H9 (cell line): ENCODE measurements around the gene TIMM22. TPM values are rescaled to one million over a fixed set of nuclear protein-coding genes. Genes with fewer than 3 reads are reported as not detected.

Experiments
- DNase-seq: peaks from one replicate; pipeline ENCODE4 v3.0.0-alpha.2; 2017
- H2AFZ ChIP-seq: one replicate; pipeline ENCODE4 v1.6.1; 2013; ENCODE audit warnings: mild to moderate bottlenecking, low read length, control low read depth, moderate library complexity
- H2AK5ac ChIP-seq: 2 replicates; pipeline ENCODE4 v1.6.1; 2013; ENCODE audit warnings: low read length, control low read depth, mixed read lengths; ENCODE audit not compliant: insufficient read length
- H2BK120ac ChIP-seq: one replicate; pipeline ENCODE4 v1.6.1; 2013; ENCODE audit warnings: low read depth, mild to moderate bottlenecking, low read length, control low read depth, inconsistent platforms; ENCODE audit not compliant: poor library complexity, severe bottlenecking
- H2BK12ac ChIP-seq: 2 replicates; pipeline ENCODE4 v1.6.1; 2013; ENCODE audit warnings: low read length, control low read depth, mixed read lengths, low read depth; ENCODE audit not compliant: insufficient read length
- H2BK15ac ChIP-seq: 2 replicates; pipeline ENCODE4 v1.6.1; 2013; ENCODE audit warnings: low read depth, low read length, control low read depth
- H2BK20ac ChIP-seq: one replicate; pipeline ENCODE4 v1.6.1; 2013; ENCODE audit warnings: low read depth, mild to moderate bottlenecking, low read length, control low read depth, inconsistent platforms; ENCODE audit not compliant: poor library complexity, severe bottlenecking
- H2BK5ac ChIP-seq: 2 replicates; pipeline ENCODE4 v1.6.1; 2013; ENCODE audit warnings: low read length, control low read depth, mixed read lengths; ENCODE audit not compliant: insufficient read length
- H3K14ac ChIP-seq: 2 replicates; pipeline ENCODE4 v1.6.1; 2013; ENCODE audit warnings: low read length, control low read depth; ENCODE audit not compliant: insufficient read depth
- H3K18ac ChIP-seq: 2 replicates; pipeline ENCODE4 v1.6.1; 2013; ENCODE audit warnings: low read depth, mild to moderate bottlenecking, mixed read lengths, low read length, control low read depth; ENCODE audit not compliant: insufficient read length
- H3K23ac ChIP-seq: 2 replicates; pipeline ENCODE4 v1.6.1; 2013; ENCODE audit warnings: low read length, control low read depth, mixed read lengths, low read depth; ENCODE audit not compliant: insufficient read length
- H3K23me2 ChIP-seq: 2 replicates; pipeline ENCODE4 v1.6.1; 2013; ENCODE audit warnings: low read depth, mild to moderate bottlenecking, mixed read lengths, low read length, control low read depth; ENCODE audit not compliant: insufficient read length, poor library complexity, severe bottlenecking
- H3K27ac ChIP-seq: 2 replicates; pipeline ENCODE4 v1.5.1; 2013; ENCODE audit warnings: low read length, control low read depth, mixed read lengths, low read depth; ENCODE audit not compliant: insufficient read length
- H3K27me3 ChIP-seq: 2 replicates; pipeline ENCODE4 v1.6.1; 2013; ENCODE audit warnings: low read length, control low read depth, inconsistent platforms; ENCODE audit not compliant: insufficient read depth
- H3K4ac ChIP-seq: 2 replicates; pipeline ENCODE4 v1.6.1; 2013; ENCODE audit warnings: low read depth, mild to moderate bottlenecking, control low read depth, inconsistent platforms, low read length, moderate library complexity
- H3K4me1 ChIP-seq: 2 replicates; pipeline ENCODE4 v1.6.1; 2013; ENCODE audit warnings: low read length, control low read depth, inconsistent platforms; ENCODE audit not compliant: insufficient read depth
- H3K4me2 ChIP-seq: 2 replicates; pipeline ENCODE4 v1.6.1; 2013; ENCODE audit warnings: low read length, control low read depth, mixed read lengths; ENCODE audit not compliant: insufficient read length, insufficient read depth
- H3K56ac ChIP-seq: 2 replicates; pipeline ENCODE4 v1.6.1; 2013; ENCODE audit warnings: low read depth, mild to moderate bottlenecking, mixed read lengths, low read length, control low read depth; ENCODE audit not compliant: insufficient read length
- H3K79me1 ChIP-seq: 2 replicates; pipeline ENCODE4 v1.6.1; 2013; ENCODE audit warnings: low read depth, mild to moderate bottlenecking, moderate library complexity, low read length, control low read depth, inconsistent platforms; ENCODE audit not compliant: insufficient read depth, poor library complexity, severe bottlenecking
- H3K79me2 ChIP-seq: 2 replicates; pipeline ENCODE4 v1.6.1; 2013; ENCODE audit warnings: low read length, control low read depth, inconsistent platforms; ENCODE audit not compliant: insufficient read depth
- H3K9ac ChIP-seq: 2 replicates; pipeline ENCODE4 v1.6.1; 2013; ENCODE audit warnings: low read length, control low read depth, mixed read lengths; ENCODE audit not compliant: insufficient read length; ENCODE audit errors: extremely low read depth
- H3K9me3 ChIP-seq: one replicate; pipeline ENCODE4 v1.6.1; 2013; ENCODE audit warnings: low read depth, low read length, inconsistent platforms; ENCODE audit not compliant: control insufficient read depth
- H3T11ph ChIP-seq: one replicate; pipeline ENCODE4 v1.6.1; 2013; ENCODE audit warnings: mild to moderate bottlenecking, low read length, control low read depth, inconsistent platforms
- H4K20me1 ChIP-seq: one replicate; pipeline ENCODE4 v1.6.1; 2013; ENCODE audit not compliant: control insufficient read depth, insufficient read length, insufficient read depth
- H4K5ac ChIP-seq: 2 replicates; pipeline ENCODE4 v1.6.1; 2013; ENCODE audit warnings: low read depth, mild to moderate bottlenecking, mixed read lengths, low read length, control low read depth; ENCODE audit not compliant: insufficient read length
- H4K8ac ChIP-seq: replicated peaks from 2 replicates; pipeline ENCODE4 v1.6.1; 2013; ENCODE audit warnings: low read length, control low read depth, mixed read lengths, low read depth; ENCODE audit not compliant: insufficient read length
- H4K91ac ChIP-seq: 2 replicates; pipeline ENCODE4 v1.6.1; 2013; ENCODE audit warnings: low read depth, mild to moderate bottlenecking, moderate library complexity, mixed read lengths, low read length, control low read depth; ENCODE audit not compliant: insufficient read length
- H3K27ac Mint-ChIP-seq, 3 experiments: 2 replicates in 2 of 3; 3 replicates in 1 of 3; pipeline ENCODE4 v1.8.0; 2020 to 2021; ENCODE audit warnings: mixed read lengths in 3 of 3, mild to moderate bottlenecking in 1 of 3, moderate library complexity in 1 of 3
- H3K27me3 Mint-ChIP-seq: 2 replicates; pipeline ENCODE4 v1.8.0; 2021; ENCODE audit warnings: low read depth, mild to moderate bottlenecking, moderate library complexity, mixed read lengths
- H3K36me3 Mint-ChIP-seq, 3 experiments: 2 replicates in 2 of 3; 3 replicates in 1 of 3; pipeline ENCODE4 v1.8.0; 2020 to 2021; ENCODE audit warnings: low read depth in 3 of 3, mixed read lengths in 3 of 3; ENCODE audit not compliant: insufficient read depth in 1 of 3
- H3K4me1 Mint-ChIP-seq, 2 experiments: 2 replicates each; pipeline ENCODE4 v1.8.0; 2020; ENCODE audit warnings: mixed read lengths in 2 of 2
- H3K4me3 Mint-ChIP-seq, 2 experiments: 2 replicates in 1 of 2; 3 replicates in 1 of 2; pipeline ENCODE4 v1.8.0; 2020 to 2021; ENCODE audit warnings: mild to moderate bottlenecking in 2 of 2, mixed read lengths in 2 of 2, moderate library complexity in 1 of 2
- H3K9me3 Mint-ChIP-seq, 2 experiments: 2 replicates in 1 of 2; 3 replicates in 1 of 2; pipeline ENCODE4 v1.8.0; 2020; ENCODE audit warnings: mild to moderate bottlenecking in 2 of 2, mixed read lengths in 2 of 2, moderate library complexity in 1 of 2
- CTCF ChIP-seq: fragments of 200-600 bp; sonication (generic); conservative IDR thresholded peaks from 3 replicates; pipeline ENCODE4 v1.8.0; 2021; ENCODE audit warnings: antibody characterized with exemption, mild to moderate bottlenecking
- WGBS: extraction: QIAGEN DNeasy Blood & Tissue Kit; methylation state at CpG from one replicate; pipeline ENCODE4 v1.1.7; 2013; ENCODE audit warnings: missing lambda C conversion rate, low lambda C conversion rate, mixed read lengths; ENCODE audit not compliant: insufficient read length; ENCODE audit errors: extremely low coverage; 5-methylcytosine and 5-hydroxymethylcytosine counted together
- total RNA-seq: library from RNA; stranded (reverse); gene quantifications from 2 replicates; pipeline ENCODE4 v1.2.1, GENCODE V29; 2021

The TIMM22 gene
- total RNA-seq, 1 experiment from 2014 or later: 23.0 TPM

GRCh38 chr17:1024076-1024475, 27.1 kb downstream of the TIMM22 start:
- Histone ChIP-seq H4K5ac (no peak overlapping the region), H3K4ac (no peak overlapping the region), H2AK5ac (no peak overlapping the region), H4K91ac (no peak overlapping the region), H2BK5ac (no peak overlapping the region), H3K9ac (no peak overlapping the region), H2BK12ac (no peak overlapping the region), H2BK120ac (no peak overlapping the region), H3K23me2 (no peaks in the 10 kb centered on the region), H3K18ac (no peak overlapping the region), H3K4me2 (no peak overlapping the region), H3K79me1 (no peaks in the 10 kb centered on the region), H3K4me1 (no peaks in the 10 kb centered on the region), H4K20me1 (no peaks in the 10 kb centered on the region), H2BK20ac (no peak overlapping the region), H3K23ac (no peak overlapping the region), H3K79me2 (no peaks in the 10 kb centered on the region), H3K9me3 (no peaks in the 10 kb centered on the region), H2BK15ac (no peak overlapping the region), H3K14ac (no peak overlapping the region), H4K8ac (no peak overlapping the region), H3K56ac (no peak overlapping the region), H3K27me3 (no peaks in the 10 kb centered on the region), H3K27ac (no peak overlapping the region), H3T11ph (no peak overlapping the region), H2AFZ (no peak overlapping the region)
- no peak for TF ChIP-seq CTCF
- 0 out of 4 replicates have a peak, but pooled peaks cover 0 to 3% of the 10 kb centered on the region in 2 experiments for H3K4me1 Mint-ChIP-seq
- H3K4me3 Mint-ChIP-seq: no peak overlapping the region
- no CpG with 5 or more reads among the region's 27 CpGs for whole genome bisulfite sequencing
- H3K9me3 Mint-ChIP-seq: no peaks in the 10 kb centered on the region
- no peak overlapping the region for H3K27ac Mint-ChIP-seq
- peaks cover 2% of the 10 kb centered on the region; the same call in 1 of the 2 replicates for H3K27me3 Mint-ChIP-seq
- no peaks in the 10 kb centered on the region for H3K36me3 Mint-ChIP-seq
- no peak for DNase-seq
